GM21619 (cell line): ENCODE measurements around the gene FAM83E.
"Not testable (repeated sequence)": the region's sequence is repeated elsewhere in the genome, so short reads cannot be mapped to it uniquely, and the experiment has no call there.

Source experiments
- ATAC-seq: cut with Tn5 transposase; IDR thresholded peaks from one replicate; pipeline ENCODE4 v1.9.1; 2021; ENCODE audit not compliant: unreplicated experiment

FAM83E gene

GRCh38 chr19:48641850-48642249, 27.0 kb upstream of the FAM83E start:
- ATAC-seq: no peak

GRCh38 chr19:48639483-48640375, 24.9 kb upstream of the FAM83E start:
- no peak for ATAC-seq

GRCh38 chr19:48638831-48639381, 24.0 kb upstream of the FAM83E start:
- ATAC-seq: no peak

- no peak for ATAC-seq
Measured at GRCh38 chr19:48637948-48638830, 23.3 kb upstream of the FAM83E start.

GRCh38 chr19:48637449-48637947, 22.6 kb upstream of the FAM83E start:
- peak; percentile 63 for ATAC-seq

- ATAC-seq: no peak
Measured at GRCh38 chr19:48636859-48637448, 22.1 kb upstream of the FAM83E start, which contains the start of gene DBP. Gene DBP (minus strand): TSS chr19:48637379. CDS start chr19:48636994, 385 bp downstream.

GRCh38 chr19:48635966-48636858, 21.3 kb upstream of the FAM83E start:
- ATAC-seq: no peak

- no peak for ATAC-seq
Measured at GRCh38 chr19:48635263-48635965, 20.5 kb upstream of the FAM83E start.

GRCh38 chr19:48634424-48635262, 19.8 kb upstream of the FAM83E start:
- ATAC-seq: peak; percentile 29

GRCh38 chr19:48634036-48634342, 19.1 kb upstream of the FAM83E start:
- no peak for ATAC-seq

- no peak for ATAC-seq
Measured at GRCh38 chr19:48633148-48634035, 18.5 kb upstream of the FAM83E start.

GRCh38 chr19:48632692-48633147, 17.8 kb upstream of the FAM83E start:
- ATAC-seq: no peak

- ATAC-seq: not testable (repeated sequence)
Measured at GRCh38 chr19:48632286-48632685, 17.4 kb upstream of the FAM83E start.

- ATAC-seq: no peak
Measured at GRCh38 chr19:48631225-48631624, 16.3 kb upstream of the FAM83E start.

GRCh38 chr19:48630296-48631063, 15.6 kb upstream of the FAM83E start:
- ATAC-seq: no peak

- no peak for ATAC-seq
Measured at GRCh38 chr19:48629599-48630295, 14.9 kb upstream of the FAM83E start.
